ENCODE measurements around the gene PTPN22.

PTPN22 gene

DNA sequence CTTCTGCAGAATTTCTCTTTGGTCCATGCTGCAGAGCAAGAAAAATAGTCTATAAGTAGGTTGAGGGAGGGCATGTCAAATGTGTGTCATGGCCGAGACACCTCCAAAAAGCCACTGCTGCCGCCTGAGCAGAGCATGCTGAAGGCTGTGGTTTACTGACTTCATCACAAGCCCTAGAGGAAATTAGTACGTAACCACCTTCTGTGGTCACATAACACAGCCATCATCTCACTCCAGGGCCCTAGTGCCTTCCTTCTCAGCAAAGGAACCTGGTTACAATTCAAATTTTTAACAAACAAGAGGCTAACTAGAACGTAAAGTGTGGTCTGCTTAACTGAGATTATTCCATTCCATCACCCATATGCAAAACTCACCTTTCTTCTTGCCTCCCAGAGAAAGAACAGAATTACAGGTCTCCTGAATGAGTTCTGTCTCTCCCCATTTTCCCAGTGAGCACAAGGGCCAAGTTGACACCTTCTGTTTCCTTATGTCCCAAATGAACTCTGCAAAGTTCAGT lies at the start of gene PTPN22:
Gene PTPN22 (minus strand): TSS at position 116 of the 517 bp plus-strand sequence.
- DNase-seq (ENCODE audit: low read depth in 3 of 3, low spot score in 1 of 3), result peak; percentile 39 to 63 (median 62)

- no peak for DNase-seq (ENCODE audit: low read depth in 3 of 3, low spot score in 1 of 3)
Observed at GRCh38 chr1:113918243-113918642, 46.7 kb upstream of the PTPN22 start.

DNA sequence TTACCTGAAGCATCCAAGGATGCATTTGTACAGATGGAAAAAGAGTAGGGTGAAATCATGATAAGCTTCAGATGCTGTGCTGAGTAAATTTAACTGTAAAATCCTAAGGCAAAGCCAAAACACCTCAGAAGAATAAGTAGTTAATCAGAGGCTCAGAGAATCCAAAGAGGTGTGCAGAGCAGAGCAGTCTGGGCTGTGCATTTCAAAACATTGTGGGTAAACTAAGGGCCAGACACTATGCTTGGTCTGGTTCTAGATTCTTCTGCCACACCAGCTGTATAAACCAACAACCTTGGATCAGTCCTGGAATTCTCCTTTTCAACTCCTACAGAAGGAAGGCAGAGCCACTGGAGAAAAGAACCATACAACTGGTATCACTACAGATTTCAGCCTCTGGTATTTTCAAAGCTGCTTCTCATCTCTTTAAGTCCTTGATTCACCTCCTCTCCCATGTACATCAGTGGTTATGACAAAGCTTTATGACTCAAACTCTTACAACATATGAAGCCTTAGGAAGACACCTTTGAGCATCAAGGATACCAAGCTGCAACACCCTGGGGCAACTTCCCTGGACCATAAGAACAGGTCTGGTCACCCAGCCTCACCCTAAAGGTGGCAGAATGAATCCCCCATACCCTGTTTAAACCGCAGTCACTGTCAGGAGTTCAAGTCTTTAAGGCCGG lies 46.0 kb upstream of the PTPN22 start:
- no peak for DNase-seq (ENCODE audit: low read depth in 3 of 3, low spot score in 1 of 3)

GRCh38 chr1:113916974-113917373 lies 45.5 kb upstream of the PTPN22 start:
- DNase-seq (ENCODE audit: low read depth in 3 of 3, low spot score in 1 of 3), result no peak

DNA sequence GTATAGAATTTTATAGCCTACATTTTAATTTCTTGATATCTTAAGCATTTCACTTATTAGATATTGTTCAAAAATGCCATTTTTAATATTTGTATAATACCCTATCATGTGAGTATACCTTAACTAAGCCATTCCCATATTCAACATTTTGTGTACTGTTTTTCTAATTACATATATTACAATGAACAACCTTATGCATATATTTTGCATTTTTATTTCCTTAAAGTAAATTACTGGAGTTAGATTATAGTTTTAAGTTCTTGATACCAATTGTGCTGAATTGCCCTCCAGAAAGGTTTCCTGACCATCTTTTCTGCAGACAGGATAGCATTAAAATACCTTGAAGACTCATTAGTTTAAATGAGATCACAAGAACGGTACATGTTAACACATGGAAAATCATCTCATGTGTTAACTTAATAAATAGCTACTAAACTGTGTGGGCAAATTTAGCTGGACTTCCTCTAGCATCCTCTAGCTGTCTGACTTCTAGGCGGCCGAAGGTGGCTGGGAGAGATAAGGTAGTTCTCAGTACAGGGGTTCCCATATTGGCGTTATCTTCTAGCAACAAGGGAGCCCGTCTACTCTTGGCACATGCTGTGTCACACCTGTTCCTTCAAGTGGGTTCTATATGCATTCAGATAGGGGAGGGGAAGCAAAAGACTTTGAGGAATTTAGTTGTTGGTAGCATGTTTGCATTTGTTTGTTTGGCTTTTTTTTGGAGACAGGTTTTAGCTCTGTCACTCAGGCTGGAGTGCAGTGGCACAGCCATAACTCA lies 42.6 kb upstream of the PTPN22 start:
- no peak for DNase-seq (ENCODE audit: low read depth in 3 of 3, low spot score in 1 of 3)

DNA sequence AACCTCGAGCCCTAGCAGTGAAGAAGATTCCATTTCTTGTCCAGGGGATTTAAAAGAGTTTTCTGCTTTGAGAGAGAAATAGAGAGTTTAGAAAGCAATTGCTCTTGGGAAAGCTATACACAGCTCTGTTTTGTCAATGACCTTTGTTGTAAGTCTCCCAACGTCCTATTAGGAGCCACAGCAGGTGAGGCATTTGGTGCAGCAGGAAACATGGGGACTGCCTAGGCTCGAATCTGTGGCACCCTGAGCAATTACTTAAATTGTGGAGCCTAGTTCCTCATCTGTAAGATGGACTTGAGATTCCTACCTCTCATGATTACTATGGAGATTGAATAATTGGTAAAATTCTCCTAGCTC lies 41.8 kb upstream of the PTPN22 start:
- DNase-seq (ENCODE audit: low read depth in 3 of 3, low spot score in 1 of 3), result no peak

DNA sequence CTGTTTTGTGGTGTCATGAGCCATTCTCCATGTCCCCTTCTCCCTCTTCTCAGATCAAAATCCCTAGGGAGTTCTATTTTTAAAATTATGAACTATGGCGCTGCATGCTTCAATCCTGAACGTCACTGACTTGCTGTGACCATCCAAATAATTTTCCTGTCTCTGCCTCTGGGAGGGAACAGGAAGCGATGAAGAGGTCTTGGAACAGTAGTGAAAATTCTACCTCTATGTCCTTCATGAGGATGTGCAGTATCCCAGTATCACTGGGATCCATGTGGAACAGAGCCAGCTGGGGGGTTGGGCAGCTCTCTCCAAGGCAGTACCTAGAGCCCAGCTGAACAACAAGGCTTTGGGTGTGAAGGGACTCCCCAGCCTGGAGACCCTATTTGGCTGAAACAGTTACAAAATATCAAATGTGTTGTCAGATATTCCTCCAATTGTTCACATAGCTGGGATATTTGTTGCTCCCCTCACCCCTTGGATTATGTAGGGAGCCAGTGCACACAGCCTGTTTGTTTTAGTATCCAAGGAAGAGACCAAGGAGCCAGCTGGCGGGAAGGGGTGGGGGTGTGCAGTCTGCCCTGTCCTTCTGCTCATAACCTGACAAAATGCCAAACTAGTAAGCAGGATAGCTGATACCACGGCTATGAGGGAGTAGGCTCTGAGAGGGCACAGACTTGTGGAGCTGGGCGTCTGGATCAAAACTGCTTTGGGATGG lies 41.2 kb upstream of the PTPN22 start:
- DNase-seq (ENCODE audit: low read depth in 3 of 3, low spot score in 1 of 3), result no peak

DNA sequence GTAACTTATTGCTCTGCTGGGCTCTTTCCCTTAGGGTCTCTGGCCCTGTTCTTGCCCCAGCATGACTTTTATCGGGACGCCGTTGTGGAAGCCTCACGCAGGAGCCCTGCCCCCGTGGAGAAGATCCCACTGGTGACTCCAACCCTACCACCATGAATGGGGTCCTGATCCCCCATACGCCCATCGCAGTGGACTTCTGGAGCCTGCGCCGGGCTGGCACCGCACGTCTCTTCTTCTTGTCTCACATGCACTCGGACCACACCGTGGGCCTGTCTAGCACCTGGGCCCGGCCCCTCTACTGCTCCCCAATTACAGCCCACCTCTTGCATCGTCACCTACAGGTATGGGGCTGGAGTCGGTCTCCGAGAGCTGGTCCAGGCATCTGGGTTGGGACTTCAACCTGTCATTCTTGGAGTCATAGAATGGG lies 33.9 kb upstream of the PTPN22 start:
- DNase-seq (ENCODE audit: low read depth in 3 of 3, low spot score in 1 of 3), result no peak

- DNase-seq (ENCODE audit: low read depth in 3 of 3, low spot score in 1 of 3), result peak; percentile 88 to 93 (median 91)
Observed at GRCh38 chr1:113904674-113905434, 33.3 kb upstream of the PTPN22 start, which contains the start of the genes AP4B1 and DCLRE1B. AP4B1 (minus strand) TSS chr1:113904799; CDS start chr1:113904717, 82 bp downstream. DCLRE1B (plus strand) TSS chr1:113905326; CDS start chr1:113905587, 261 bp downstream.

DNA sequence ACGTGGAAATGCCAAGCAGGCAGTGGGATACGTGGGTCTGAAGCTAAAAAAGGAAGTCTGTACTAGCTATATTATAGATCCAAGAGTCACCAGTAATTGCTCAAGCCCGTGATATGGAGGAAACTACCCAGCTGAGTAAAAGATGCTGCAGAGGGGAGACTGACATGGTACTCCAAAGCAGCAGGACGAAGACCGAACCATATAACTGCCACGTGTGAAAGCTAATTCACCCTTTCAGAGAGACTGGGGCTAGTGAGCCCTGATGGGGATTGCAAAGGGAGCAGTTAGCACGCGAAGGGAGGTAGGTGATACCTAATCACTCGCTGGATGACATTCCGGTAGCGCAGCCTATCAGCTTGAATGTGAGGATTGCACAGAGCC lies 32.8 kb upstream of the PTPN22 start:
- DNase-seq (ENCODE audit: low read depth in 3 of 3, low spot score in 1 of 3), result peak in 1 of 3 donors; percentile 12

DNA sequence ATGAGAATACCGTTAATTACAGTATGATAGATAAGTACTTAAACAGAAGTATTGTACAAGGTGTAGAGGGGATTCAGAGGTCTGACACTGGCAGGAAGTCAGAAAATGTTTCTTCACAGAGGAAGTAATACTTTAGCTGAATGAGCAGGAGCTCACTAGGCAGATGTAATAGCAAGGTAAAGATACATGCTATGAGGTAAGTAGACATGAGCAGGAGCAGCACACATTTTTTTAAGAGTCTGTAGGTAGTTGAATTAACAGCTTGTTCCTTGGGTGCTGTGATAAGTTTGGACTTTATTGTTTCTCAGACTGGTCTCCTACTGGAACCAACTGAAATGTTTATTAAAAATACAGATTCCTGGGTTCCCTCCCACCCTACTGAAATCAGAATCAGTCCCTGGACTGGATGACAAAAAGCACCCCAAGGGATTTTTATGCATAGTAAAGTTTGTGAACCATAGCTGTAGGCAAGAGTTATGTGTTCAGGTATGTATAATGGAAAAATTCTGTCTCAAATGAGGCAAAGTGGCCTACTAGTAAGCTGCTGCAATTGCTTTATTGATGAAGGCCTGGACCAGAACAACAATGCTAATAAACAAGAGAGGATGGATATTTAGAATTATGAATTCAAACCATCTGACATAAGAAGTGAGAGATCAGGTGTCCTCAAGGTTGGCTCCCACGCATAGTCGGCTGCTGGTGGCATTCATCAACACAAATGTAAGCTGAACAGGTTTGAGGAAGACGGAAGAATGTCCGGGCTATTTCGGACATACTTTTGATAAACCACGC lies 32.2 kb upstream of the PTPN22 start:
- DNase-seq (ENCODE audit: low read depth in 3 of 3, low spot score in 1 of 3), result no peak

- no peak for DNase-seq (ENCODE audit: low read depth in 3 of 3, low spot score in 1 of 3)
Observed at GRCh38 chr1:113901191-113901590, 29.7 kb upstream of the PTPN22 start.

- DNase-seq (ENCODE audit: low read depth in 3 of 3, low spot score in 1 of 3), result no peak
Observed at GRCh38 chr1:113899111-113899510, 27.6 kb upstream of the PTPN22 start.

DNA sequence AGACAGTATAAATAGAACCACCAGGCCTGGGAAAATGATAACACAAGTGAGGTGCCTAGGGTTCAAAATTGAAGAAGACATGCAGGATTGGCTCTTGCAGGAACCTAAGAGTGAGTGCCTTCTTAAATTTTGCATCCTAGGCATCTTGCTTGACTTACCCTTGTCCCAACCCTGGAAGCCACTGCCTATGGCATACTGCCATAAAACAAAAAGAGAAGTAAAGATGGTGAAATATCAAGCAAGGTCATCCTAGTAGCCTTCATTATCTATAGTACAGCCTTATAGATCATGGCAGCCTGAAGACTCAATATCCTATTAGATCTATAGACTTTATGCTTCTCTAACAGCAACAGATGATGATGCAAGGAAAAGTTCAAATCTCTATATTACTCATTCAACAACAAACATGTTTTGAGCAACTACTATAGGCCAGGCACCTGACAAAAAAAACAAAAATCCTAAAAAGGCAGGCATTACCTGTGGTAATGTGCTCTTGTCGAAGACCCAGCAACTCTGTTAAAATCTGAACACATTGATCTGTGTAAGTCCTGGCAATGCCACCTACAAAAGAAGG lies 26.8 kb upstream of the PTPN22 start:
- no peak for DNase-seq (ENCODE audit: low read depth in 3 of 3, low spot score in 1 of 3)

DNA sequence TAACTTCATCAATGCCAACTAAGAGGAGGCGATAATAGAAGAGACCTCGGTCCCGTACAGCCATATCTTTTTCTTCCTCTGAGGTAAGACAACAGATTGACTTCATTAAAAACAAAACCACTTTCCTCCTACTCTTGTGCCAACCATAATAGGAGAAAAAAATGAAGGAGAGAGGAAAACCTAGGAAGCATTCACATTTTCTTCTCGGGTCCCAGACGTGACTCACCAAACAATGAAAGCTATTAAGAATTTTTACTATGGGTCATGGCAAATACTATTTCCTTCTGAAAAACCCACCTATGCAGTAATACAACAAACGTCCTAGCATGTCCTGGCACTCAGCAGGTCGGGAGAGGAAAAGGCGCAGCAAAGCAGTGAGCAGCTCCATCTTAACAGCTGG lies 24.4 kb upstream of the PTPN22 start:
- no peak for DNase-seq (ENCODE audit: low read depth in 3 of 3, low spot score in 1 of 3)

GRCh38 chr1:113895098-113895497 lies 23.6 kb upstream of the PTPN22 start:
- DNase-seq (ENCODE audit: low read depth in 3 of 3, low spot score in 1 of 3), result no peak

GRCh38 chr1:113893267-113893666 lies 21.8 kb upstream of the PTPN22 start:
- no peak for DNase-seq (ENCODE audit: low read depth in 3 of 3, low spot score in 1 of 3)

DNA sequence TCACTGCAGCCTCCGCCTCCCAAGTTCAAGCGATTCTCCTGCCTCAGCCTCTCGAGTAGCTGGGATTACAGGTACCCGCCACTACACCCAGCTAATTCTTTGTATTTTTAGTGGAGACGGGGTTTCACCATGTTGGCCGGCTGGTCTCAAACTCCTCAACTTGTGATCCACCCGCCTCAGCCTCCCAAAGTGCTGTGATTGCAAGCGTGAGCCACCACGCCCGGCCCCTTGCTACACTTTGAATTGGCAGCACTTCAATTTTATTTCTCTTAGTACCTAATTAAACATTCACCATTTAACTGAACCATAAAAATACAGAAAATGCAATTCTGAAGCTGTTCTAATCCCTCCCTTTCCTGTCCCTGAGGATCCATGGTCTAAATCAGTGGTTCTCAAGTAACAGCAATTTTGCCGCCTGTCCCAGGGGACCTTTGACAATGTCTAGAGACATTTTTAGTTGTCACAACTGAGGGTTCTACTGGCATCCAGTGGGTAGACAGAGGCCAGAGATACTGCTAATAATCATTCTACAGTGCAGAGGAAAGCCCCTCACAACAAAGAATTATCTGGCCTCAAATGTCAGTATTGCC lies 20.2 kb upstream of the PTPN22 start:
- DNase-seq (ENCODE audit: low read depth in 3 of 3, low spot score in 1 of 3), result no peak

DNA sequence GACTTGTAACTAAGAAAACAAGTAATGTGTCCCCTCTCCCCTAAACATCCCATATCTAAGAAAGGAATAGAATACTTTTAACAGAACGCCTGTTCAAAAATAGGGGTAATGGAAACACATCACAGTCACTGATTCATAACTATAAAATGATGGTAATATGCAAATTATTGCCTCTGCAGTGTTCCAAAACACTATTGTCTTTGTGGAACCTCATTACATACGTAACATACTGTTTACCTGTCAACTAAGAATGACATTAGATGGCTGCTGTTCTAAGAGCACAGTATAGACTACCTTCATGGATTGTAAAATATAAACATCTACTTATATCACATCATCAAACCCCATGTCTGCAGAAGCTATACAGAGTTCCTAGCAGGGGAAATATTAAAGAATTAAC lies 19.3 kb upstream of the PTPN22 start:
- DNase-seq (ENCODE audit: low read depth in 3 of 3, low spot score in 1 of 3), result no peak

All from stimulated activated CD4-positive, alpha-beta T cell treated with anti-CD3 and anti-CD28 coated beads, TNF-alpha, amount 100 ng/mL, for 1 hour (primary cell).